ENCODE measurements around the gene SGTB. TPM values are rescaled to one million over a fixed set of nuclear protein-coding genes. Genes with fewer than 3 reads are reported as not detected.

SGTB gene
- total and polyA plus RNA-seq, 2 donors from 2014 or later = 1.6 to 8.8 TPM

- intact Hi-C loops (cut with DNase I) = no loop called here
- FAIRE-seq = no peak
- Histone ChIP-seq H3K4me1 (ENCODE audit: control insufficient read depth in 2 of 3, insufficient read depth in 2 of 3, low read depth in 1 of 3, low read length in 3 of 3) (no peaks in the 10 kb centered on the region), H3K27ac (ENCODE audit: low read depth in 2 of 2, low read length in 2 of 2) (no peak overlapping the region), H3K36me3 (ENCODE audit: control insufficient read depth in 2 of 3, insufficient read depth in 3 of 3, low read length in 3 of 3) (peaks cover 0 to 2% (median 0%) of the 10 kb centered on the region in 3 donors), H3K9me3 (ENCODE audit: control insufficient read depth in 2 of 3, insufficient read depth in 1 of 3, low read length in 3 of 3) (no peaks in the 10 kb centered on the region), H3K27me3 (ENCODE audit: control insufficient read depth, insufficient read depth, low read length) (no peaks in the 10 kb centered on the region), H3K4me3 (ENCODE audit: low read length in 3 of 3) (no peak overlapping the region), H3K9ac (ENCODE audit: low read length in 3 of 3) (no peak overlapping the region)
- no peak for TF ChIP-seq CTCF (IDR thresholded peaks at IDR 0.05; ENCODE audit: borderline replicate concordance, extremely low read depth, insufficient read depth)
- no peak for DNase-seq
These were observed 36.7 kb upstream of the SGTB start for GRCh38 chr5:65758546-65759144.

GRCh38 chr5:65753189-65753588 is 31.3 kb upstream of the SGTB start:
- no peak overlapping the region for H3K4me3 ChIP-seq (ENCODE audit: low read length in 3 of 3)
- DNase-seq (no peak), FAIRE-seq (no peak)
- H3K9ac ChIP-seq (ENCODE audit: low read length in 3 of 3) = no peak overlapping the region
- H3K27ac ChIP-seq (ENCODE audit: low read depth in 2 of 2, low read length in 2 of 2) = no peak overlapping the region
- H3K4me1 ChIP-seq (ENCODE audit: control insufficient read depth in 2 of 3, insufficient read depth in 2 of 3, low read depth in 1 of 3, low read length in 3 of 3) = no peaks in the 10 kb centered on the region
- H3K9me3 ChIP-seq (ENCODE audit: control insufficient read depth in 2 of 3, insufficient read depth in 1 of 3, low read length in 3 of 3) = no peaks in the 10 kb centered on the region
- intact Hi-C loops (cut with DNase I) = no loop called here
- no peaks in the 10 kb centered on the region for H3K36me3 ChIP-seq (ENCODE audit: control insufficient read depth in 2 of 3, insufficient read depth in 3 of 3, low read length in 3 of 3)
- H3K27me3 ChIP-seq (ENCODE audit: control insufficient read depth, insufficient read depth, low read length) = no peaks in the 10 kb centered on the region
- no peak for TF ChIP-seq CTCF (IDR thresholded peaks at IDR 0.05; ENCODE audit: borderline replicate concordance, extremely low read depth, insufficient read depth)

- no peaks in the 10 kb centered on the region for H3K36me3 ChIP-seq (ENCODE audit: control insufficient read depth in 2 of 3, insufficient read depth in 3 of 3, low read length in 3 of 3)
- no peaks in the 10 kb centered on the region for H3K4me1 ChIP-seq (ENCODE audit: control insufficient read depth in 2 of 3, insufficient read depth in 2 of 3, low read depth in 1 of 3, low read length in 3 of 3)
- TF ChIP-seq CTCF (IDR thresholded peaks at IDR 0.05; ENCODE audit: borderline replicate concordance, extremely low read depth, insufficient read depth) = no peak
- H3K4me3 ChIP-seq (ENCODE audit: low read length in 3 of 3) = no peak overlapping the region
- intact Hi-C loops (cut with DNase I) = no loop called here
- DNase-seq = peak in 1 of 5 donors; percentile 11
- no peaks in the 10 kb centered on the region for H3K9me3 ChIP-seq (ENCODE audit: control insufficient read depth in 2 of 3, insufficient read depth in 1 of 3, low read length in 3 of 3)
- H3K27ac ChIP-seq (ENCODE audit: low read depth in 2 of 2, low read length in 2 of 2) = no peak overlapping the region
- no peak for FAIRE-seq
- no peak overlapping the region for H3K9ac ChIP-seq (ENCODE audit: low read length in 3 of 3)
- no peaks in the 10 kb centered on the region for H3K27me3 ChIP-seq (ENCODE audit: control insufficient read depth, insufficient read depth, low read length)
These were observed 29.0 kb upstream of the SGTB start for GRCh38 chr5:65750938-65751337.

GRCh38 chr5:65749956-65750355 is 28.0 kb upstream of the SGTB start:
- H3K27me3 ChIP-seq (ENCODE audit: control insufficient read depth, insufficient read depth, low read length) = no peaks in the 10 kb centered on the region
- no peaks in the 10 kb centered on the region for H3K4me1 ChIP-seq (ENCODE audit: control insufficient read depth in 2 of 3, insufficient read depth in 2 of 3, low read depth in 1 of 3, low read length in 3 of 3)
- TF ChIP-seq CTCF (IDR thresholded peaks at IDR 0.05; ENCODE audit: borderline replicate concordance, extremely low read depth, insufficient read depth) = no peak
- no peaks in the 10 kb centered on the region for H3K36me3 ChIP-seq (ENCODE audit: control insufficient read depth in 2 of 3, insufficient read depth in 3 of 3, low read length in 3 of 3)
- DNase-seq = no peak
- no peak overlapping the region for H3K9ac ChIP-seq (ENCODE audit: low read length in 3 of 3)
- no peaks in the 10 kb centered on the region for H3K9me3 ChIP-seq (ENCODE audit: control insufficient read depth in 2 of 3, insufficient read depth in 1 of 3, low read length in 3 of 3)
- intact Hi-C loops (cut with DNase I) = no loop called here
- no peak for FAIRE-seq
- H3K27ac ChIP-seq (ENCODE audit: low read depth in 2 of 2, low read length in 2 of 2) = no peak overlapping the region
- H3K4me3 ChIP-seq (ENCODE audit: low read length in 3 of 3) = no peak overlapping the region

Measured in kidney (tissue), 14 donors.